Measurements from ENCODE around the gene CACNG8. TPM values are rescaled to one million over a fixed set of nuclear protein-coding genes. Genes with fewer than 3 reads are reported as not detected.

Gene CACNG8
- total RNA-seq, 2 donors from 2014 or later = 0.04 to 0.24 TPM

DNA sequence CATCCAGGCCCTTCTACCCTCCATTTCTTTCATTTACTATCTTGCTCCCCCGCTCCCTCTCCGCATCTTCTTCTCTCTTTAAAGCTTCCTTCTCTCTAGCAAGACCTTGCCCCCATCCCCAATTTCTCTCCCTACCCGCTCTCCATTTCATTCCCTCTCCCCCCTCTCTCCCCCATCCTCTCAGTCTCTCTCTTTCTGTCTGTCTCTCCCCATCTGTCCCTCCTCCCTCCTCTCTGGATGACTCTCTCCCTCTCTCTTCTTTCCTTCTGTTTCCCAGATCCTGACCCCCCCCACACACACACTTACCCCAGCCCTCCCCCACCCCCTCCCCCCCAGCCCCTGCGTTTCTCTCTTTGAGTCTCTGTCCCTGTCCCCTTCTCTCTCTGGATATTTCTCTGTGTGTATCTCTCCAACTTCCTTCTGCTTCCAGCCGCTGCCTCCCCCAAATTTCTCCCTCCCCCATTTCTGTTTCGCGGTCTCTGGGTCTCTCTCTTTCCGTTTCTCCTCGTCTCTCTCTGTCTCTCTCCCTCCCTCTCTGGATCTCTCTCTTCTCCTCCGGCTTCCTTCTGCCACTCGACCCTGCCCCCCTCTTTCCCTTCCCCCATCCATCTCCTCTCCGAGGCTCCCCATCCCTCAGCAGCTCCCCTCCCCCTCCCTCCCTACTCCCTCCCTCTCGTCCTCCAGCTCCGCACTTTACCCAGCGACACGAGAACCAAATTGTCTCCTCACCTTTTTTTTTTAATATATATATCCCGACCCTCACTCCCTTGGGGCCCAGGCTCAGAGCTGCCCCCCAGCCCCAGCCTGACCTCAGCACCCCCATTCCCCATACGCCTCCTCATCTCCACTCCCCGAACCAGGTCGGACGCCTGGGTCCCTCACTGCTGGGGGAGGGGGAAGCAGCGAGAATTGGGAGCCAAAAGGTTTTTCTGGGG, 3.6 kb upstream of the CACNG8 start:
- TF ChIP-seq, protein P1, sequence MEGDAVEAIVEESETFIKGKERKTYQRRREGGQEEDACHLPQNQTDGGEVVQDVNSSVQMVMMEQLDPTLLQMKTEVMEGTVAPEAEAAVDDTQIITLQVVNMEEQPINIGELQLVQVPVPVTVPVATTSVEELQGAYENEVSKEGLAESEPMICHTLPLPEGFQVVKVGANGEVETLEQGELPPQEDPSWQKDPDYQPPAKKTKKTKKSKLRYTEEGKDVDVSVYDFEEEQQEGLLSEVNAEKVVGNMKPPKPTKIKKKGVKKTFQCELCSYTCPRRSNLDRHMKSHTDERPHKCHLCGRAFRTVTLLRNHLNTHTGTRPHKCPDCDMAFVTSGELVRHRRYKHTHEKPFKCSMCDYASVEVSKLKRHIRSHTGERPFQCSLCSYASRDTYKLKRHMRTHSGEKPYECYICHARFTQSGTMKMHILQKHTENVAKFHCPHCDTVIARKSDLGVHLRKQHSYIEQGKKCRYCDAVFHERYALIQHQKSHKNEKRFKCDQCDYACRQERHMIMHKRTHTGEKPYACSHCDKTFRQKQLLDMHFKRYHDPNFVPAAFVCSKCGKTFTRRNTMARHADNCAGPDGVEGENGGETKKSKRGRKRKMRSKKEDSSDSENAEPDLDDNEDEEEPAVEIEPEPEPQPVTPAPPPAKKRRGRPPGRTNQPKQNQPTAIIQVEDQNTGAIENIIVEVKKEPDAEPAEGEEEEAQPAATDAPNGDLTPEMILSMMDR (IDR thresholded peaks at IDR 0.05) = no peak
- no peak for DNase-seq (ENCODE audit: low spot score)
- Histone ChIP-seq H3K27ac (no peak overlapping the region), H3K36me3 (no peaks in the 10 kb centered on the region), H3K4me1 (no peaks in the 10 kb centered on the region), H3K9me3 (no peaks in the 10 kb centered on the region), H3K27me3 (peaks cover 20 to 31% of the 10 kb centered on the region in 2 donors), H3K4me3 (no peak overlapping the region)

DNA sequence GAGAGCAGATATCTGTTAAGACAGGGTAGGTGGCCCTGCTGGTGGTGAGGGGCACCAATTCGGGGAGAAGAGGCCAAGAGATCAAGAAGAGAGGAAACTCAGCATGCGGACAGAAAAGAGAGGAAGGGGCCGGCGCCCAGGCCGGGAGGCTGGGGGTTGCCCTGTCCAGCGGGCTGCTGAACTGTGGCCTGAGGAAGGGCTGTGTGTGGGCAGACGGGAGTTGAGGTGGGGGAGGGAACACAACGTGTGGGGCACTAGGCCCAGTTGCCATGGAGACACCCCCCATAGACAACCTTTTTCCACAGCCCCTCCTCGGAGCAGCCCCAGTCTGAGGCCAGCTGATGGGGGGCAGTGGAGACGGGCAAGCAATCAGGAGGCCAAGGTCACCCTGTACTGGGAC, 2.5 kb upstream of the CACNG8 start:
- TF ChIP-seq, protein P1 (IDR thresholded peaks at IDR 0.05) = no peak
- DNase-seq (ENCODE audit: low spot score) = no peak
- Histone ChIP-seq H3K27ac (no peak overlapping the region), H3K9me3 (no peaks in the 10 kb centered on the region), H3K36me3 (no peaks in the 10 kb centered on the region), H3K4me3 (no peak overlapping the region), H3K27me3 (peaks cover 20 to 31% of the 10 kb centered on the region in 2 donors), H3K4me1 (no peaks in the 10 kb centered on the region)

DNA sequence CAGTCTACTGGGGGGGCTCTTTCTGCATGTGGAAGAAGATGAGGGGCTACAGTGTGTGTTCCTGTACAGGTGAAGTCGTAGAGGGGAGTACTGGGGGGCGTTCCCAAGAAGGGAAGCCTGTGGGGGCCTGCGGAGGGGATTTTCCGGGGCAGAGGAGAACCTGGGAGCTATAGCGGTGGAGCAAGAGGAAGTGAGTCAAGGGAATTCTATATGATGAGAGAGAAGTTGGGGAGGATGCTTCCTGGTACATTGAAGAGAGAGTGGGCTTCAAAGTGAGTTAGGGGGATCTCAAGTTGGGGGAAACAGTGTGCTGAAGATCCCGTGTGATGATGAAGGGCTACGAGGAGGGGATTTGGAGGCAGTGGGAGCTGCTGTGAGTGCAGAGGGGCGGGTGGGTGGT, 1.9 kb upstream of the CACNG8 start:
- DNase-seq (ENCODE audit: low spot score) = no peak
- Histone ChIP-seq H3K27me3 (peaks cover 20 to 31% of the 10 kb centered on the region in 2 donors), H3K4me1 (no peaks in the 10 kb centered on the region), H3K27ac (no peak overlapping the region), H3K36me3 (no peaks in the 10 kb centered on the region), H3K9me3 (no peaks in the 10 kb centered on the region), H3K4me3 (no peak overlapping the region)
- TF ChIP-seq, protein P1 (IDR thresholded peaks at IDR 0.05) = no peak

DNA sequence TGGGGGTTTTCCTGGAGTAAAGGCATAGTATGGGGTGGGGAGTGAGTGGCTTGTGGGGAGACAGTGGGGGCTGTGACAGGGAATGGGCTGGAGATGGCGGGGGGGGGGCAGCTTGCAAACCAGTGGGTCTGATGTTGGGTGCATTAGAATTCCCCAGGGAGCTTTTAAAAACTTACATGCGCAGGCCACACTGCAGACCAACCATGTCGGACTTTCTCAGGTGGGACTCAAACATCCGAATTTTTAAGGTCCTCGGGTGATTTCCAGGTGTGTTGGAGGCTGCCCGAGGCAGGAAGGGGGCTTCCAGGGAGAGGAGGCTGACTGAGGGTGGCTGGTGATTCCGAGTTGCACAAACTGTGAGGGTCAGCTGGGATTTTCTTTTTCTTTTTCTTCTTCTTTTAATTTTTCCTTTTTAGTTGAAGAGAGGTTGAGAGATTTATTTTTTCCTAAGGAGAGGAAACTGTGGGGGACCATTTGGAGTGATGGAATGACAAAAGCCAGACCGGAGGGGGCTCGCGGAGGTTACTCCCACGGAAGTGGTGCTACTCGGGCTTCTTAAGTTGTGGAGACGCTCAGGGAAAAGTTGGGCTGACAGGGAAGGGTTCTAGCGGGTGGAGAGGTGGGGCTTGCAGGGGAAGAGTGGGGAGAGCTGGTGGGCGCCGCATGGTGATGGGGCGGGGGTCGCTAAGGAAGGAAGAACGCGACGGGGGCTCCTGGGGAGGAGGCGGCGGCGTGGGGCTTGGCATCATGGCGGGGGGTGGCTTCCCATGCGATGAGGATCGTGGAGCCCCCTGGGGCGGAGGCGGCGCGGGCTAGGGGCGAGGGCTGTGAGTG, 997 bp upstream of the CACNG8 start:
- peaks cover 20 to 31% of the 10 kb centered on the region in 2 donors for H3K27me3 ChIP-seq
- TF ChIP-seq, protein P1 (IDR thresholded peaks at IDR 0.05) = no peak

DNA sequence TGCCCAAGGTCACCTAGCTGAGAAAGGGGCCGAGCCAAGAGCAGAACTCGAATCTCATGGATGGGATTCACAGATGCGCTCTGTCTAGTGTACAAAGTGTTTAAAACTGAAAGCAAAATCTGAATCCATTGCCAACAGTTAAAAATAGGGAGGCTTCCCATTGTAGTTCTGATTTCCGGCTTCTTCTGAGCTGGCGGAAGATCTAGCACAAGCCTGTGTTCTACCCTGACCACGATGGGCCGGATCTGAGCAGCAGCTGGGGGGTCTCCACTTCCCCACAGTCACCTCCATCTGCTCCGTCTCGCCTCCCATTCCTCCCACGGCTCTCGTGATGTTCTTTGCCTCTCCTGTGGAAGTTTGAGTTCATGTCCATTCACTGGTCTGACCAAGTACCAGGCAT, 2.4 kb downstream of the CACNG8 start:
- peak overlapping the region in 1 of 2 donors; percentile 23 for H3K4me3 ChIP-seq
- H3K27me3 ChIP-seq = peaks cover 10 to 18% of the 10 kb centered on the region in 2 donors
- no peaks in the 10 kb centered on the region for H3K4me1 ChIP-seq
- no peaks in the 10 kb centered on the region for H3K36me3 ChIP-seq
- DNase-seq (ENCODE audit: low spot score) = no peak
- TF ChIP-seq, protein P1 (IDR thresholded peaks at IDR 0.05) = no peak
- no peaks in the 10 kb centered on the region for H3K9me3 ChIP-seq
- no peak overlapping the region for H3K27ac ChIP-seq

More for the DNA sequence above, 997 bp upstream of the CACNG8 start:
- no peak for DNase-seq (ENCODE audit: low spot score)
- Histone ChIP-seq H3K4me3 (no peak overlapping the region), H3K27ac (no peak overlapping the region), H3K9me3 (no peaks in the 10 kb centered on the region), H3K36me3 (no peaks in the 10 kb centered on the region), H3K4me1 (no peaks in the 10 kb centered on the region)

All from right atrium auricular region (tissue), 2 donors.